ENCODE data around the gene TEAD4.

GRCh38 chr12:3043406-3043805 is 84.2 kb downstream of the TEAD4 start:
- TF ChIP-seq CTCF (IDR thresholded peaks at IDR 0.05 in 8 of 11, conservative IDR thresholded peaks at IDR 0.05 in 3 of 11) (no peak), POLR2A (IDR thresholded peaks at IDR 0.05) (no peak)

Measured in spleen (tissue), 7 donors.